HG03520 (cell line): ENCODE data around the gene ANO10.
"Not testable (repeated sequence)": the region's sequence is repeated elsewhere in the genome, so short reads cannot be mapped to it uniquely, and the experiment has no call there.

Experiments used
- ATAC-seq: cut with Tn5 transposase; IDR thresholded peaks from one replicate; pipeline ENCODE4 v1.9.1; 2021; ENCODE audit warnings: mild to moderate bottlenecking, moderate library complexity; ENCODE audit not compliant: unreplicated experiment

The ANO10 gene

GRCh38 chr3:43523454-43524053 is 98.3 kb downstream of the ANO10 start:
- ATAC-seq, result peak; percentile 91

- ATAC-seq, result no peak
These were observed 99.0 kb downstream of the ANO10 start for GRCh38 chr3:43522727-43523362.

GRCh38 chr3:43521941-43522340 is 99.9 kb downstream of the ANO10 start:
- no peak for ATAC-seq

GRCh38 chr3:43518515-43518914 is 103.3 kb downstream of the ANO10 start:
- not testable (repeated sequence) for ATAC-seq

GRCh38 chr3:43515970-43516635 is 105.7 kb downstream of the ANO10 start:
- no peak for ATAC-seq

- no peak for ATAC-seq
These were observed 106.4 kb downstream of the ANO10 start for GRCh38 chr3:43515208-43515917.

GRCh38 chr3:43512754-43513404 is 108.9 kb downstream of the ANO10 start:
- no peak for ATAC-seq

GRCh38 chr3:43506644-43507043 is 115.2 kb downstream of the ANO10 start:
- ATAC-seq, result no peak

GRCh38 chr3:43505351-43505750 is 116.5 kb downstream of the ANO10 start:
- no peak for ATAC-seq

GRCh38 chr3:43503067-43503728 is 118.6 kb downstream of the ANO10 start:
- no peak for ATAC-seq

- no peak for ATAC-seq
These were observed 122.6 kb downstream of the ANO10 start for GRCh38 chr3:43499256-43499655.

GRCh38 chr3:43497905-43498365 is 123.9 kb downstream of the ANO10 start:
- no peak for ATAC-seq

- ATAC-seq, result no peak
These were observed 124.4 kb downstream of the ANO10 start for GRCh38 chr3:43497422-43497821.

GRCh38 chr3:43496740-43497375 is 125.0 kb downstream of the ANO10 start:
- ATAC-seq, result no peak

GRCh38 chr3:43492932-43493331 is 128.9 kb downstream of the ANO10 start:
- ATAC-seq, result not testable (repeated sequence)

GRCh38 chr3:43491807-43492206 is 130.0 kb downstream of the ANO10 start:
- ATAC-seq, result not testable (repeated sequence)

- no peak for ATAC-seq
These were observed 131.1 kb downstream of the ANO10 start for GRCh38 chr3:43490640-43491185.

- no peak for ATAC-seq
These were observed 131.9 kb downstream of the ANO10 start for GRCh38 chr3:43489930-43490329.

- no peak for ATAC-seq
These were observed 135.9 kb downstream of the ANO10 start for GRCh38 chr3:43485931-43486330.
